Measurements from ENCODE around the gene MYLK2. TPM values are rescaled to one million over a fixed set of nuclear protein-coding genes. Genes with fewer than 3 reads are reported as not detected.
A peak's percentile ranks its signal among the peaks of the same experiment; 100 is the strongest.

Gene MYLK2
- total and polyA plus RNA-seq, 2 donors (not counting 1 experiment from before 2014, with no cell fraction given): under 0.01 TPM; not detected in 1

GRCh38 chr20:31820228-31820627 lies 1.1 kb downstream of the MYLK2 start:
- Histone ChIP-seq H3K4me2 (ENCODE audit: extremely low read depth, insufficient read depth, low read length) (no peak overlapping the region), H3K36me3 (ENCODE audit: control insufficient read depth, insufficient read depth, low read length) (no peaks in the 10 kb centered on the region), H3K4me3 (replicated peaks in 1 of 4; ENCODE audit: control extremely low read depth in 1 of 4, insufficient read depth in 1 of 4, low read depth in 3 of 4, low read length in 4 of 4) (no peak overlapping the region), H3K27ac (ENCODE audit: insufficient read depth, low read length) (no peak overlapping the region), H3K9me3 (ENCODE audit: control insufficient read depth, insufficient read depth, low read depth, low read length) (no peaks in the 10 kb centered on the region), H3K4me1 (ENCODE audit: control insufficient read depth, extremely low read depth, insufficient read depth, low read length) (peaks cover 2% of the 10 kb centered on the region), H3K79me2 (ENCODE audit: control insufficient read depth, insufficient read depth, low read length) (no peaks in the 10 kb centered on the region), H2AFZ (ENCODE audit: low read length) (no peak overlapping the region), H3K27me3 (ENCODE audit: control insufficient read depth, insufficient read depth, low read length) (no peaks in the 10 kb centered on the region), H3K9ac (ENCODE audit: insufficient read depth, low read length) (no peak overlapping the region), H4K20me1 (ENCODE audit: control insufficient read depth, extremely low read depth, insufficient read depth, low read length) (no peaks in the 10 kb centered on the region)
- no peak for DNase-seq (ENCODE audit: low read depth in 2 of 2)
- TF ChIP-seq CTCF (conservative IDR thresholded peaks at IDR 0.05 in 1 of 2, IDR thresholded peaks at IDR 0.05 in 1 of 2; ENCODE audit: low read depth in 1 of 2, low read length in 2 of 2) (no peak), EZH2 (IDR thresholded peaks at IDR 0.05; ENCODE audit: low read length, missing control alignments) (no peak)

GRCh38 chr20:31821427-31821826 lies 2.3 kb downstream of the MYLK2 start:
- Histone ChIP-seq H2AFZ (ENCODE audit: low read length) (no peak overlapping the region), H3K4me3 (replicated peaks in 1 of 4; ENCODE audit: control extremely low read depth in 1 of 4, insufficient read depth in 1 of 4, low read depth in 3 of 4, low read length in 4 of 4) (no peak overlapping the region), H3K9ac (ENCODE audit: insufficient read depth, low read length) (no peak overlapping the region), H3K79me2 (ENCODE audit: control insufficient read depth, insufficient read depth, low read length) (no peaks in the 10 kb centered on the region), H3K27me3 (ENCODE audit: control insufficient read depth, insufficient read depth, low read length) (no peaks in the 10 kb centered on the region), H3K9me3 (ENCODE audit: control insufficient read depth, insufficient read depth, low read depth, low read length) (no peaks in the 10 kb centered on the region), H3K4me2 (ENCODE audit: extremely low read depth, insufficient read depth, low read length) (no peak overlapping the region), H3K4me1 (ENCODE audit: control insufficient read depth, extremely low read depth, insufficient read depth, low read length) (no peaks in the 10 kb centered on the region), H3K36me3 (ENCODE audit: control insufficient read depth, insufficient read depth, low read length) (no peaks in the 10 kb centered on the region), H3K27ac (ENCODE audit: insufficient read depth, low read length) (no peak overlapping the region), H4K20me1 (ENCODE audit: control insufficient read depth, extremely low read depth, insufficient read depth, low read length) (no peaks in the 10 kb centered on the region)
- TF ChIP-seq CTCF (conservative IDR thresholded peaks at IDR 0.05 in 1 of 2, IDR thresholded peaks at IDR 0.05 in 1 of 2; ENCODE audit: low read depth in 1 of 2, low read length in 2 of 2) (no peak), EZH2 (IDR thresholded peaks at IDR 0.05; ENCODE audit: low read length, missing control alignments) (no peak)
- no peak for DNase-seq (ENCODE audit: low read depth in 2 of 2)

GRCh38 chr20:31822421-31823330 lies 3.5 kb downstream of the MYLK2 start:
- TF ChIP-seq EZH2 (IDR thresholded peaks at IDR 0.05; ENCODE audit: low read length, missing control alignments) (no peak), CTCF (conservative IDR thresholded peaks at IDR 0.05 in 1 of 2, IDR thresholded peaks at IDR 0.05 in 1 of 2; ENCODE audit: low read depth in 1 of 2, low read length in 2 of 2) (peak; percentile 89 to 90)
- H3K27ac ChIP-seq (ENCODE audit: insufficient read depth, low read length): no peak overlapping the region
- H2AFZ ChIP-seq (ENCODE audit: low read length): no peak overlapping the region
- H4K20me1 ChIP-seq (ENCODE audit: control insufficient read depth, extremely low read depth, insufficient read depth, low read length): no peaks in the 10 kb centered on the region
- no peaks in the 10 kb centered on the region for H3K9me3 ChIP-seq (ENCODE audit: control insufficient read depth, insufficient read depth, low read depth, low read length)
- no peak overlapping the region for H3K4me2 ChIP-seq (ENCODE audit: extremely low read depth, insufficient read depth, low read length)
- H3K4me3 ChIP-seq (replicated peaks in 1 of 4; ENCODE audit: control extremely low read depth in 1 of 4, insufficient read depth in 1 of 4, low read depth in 3 of 4, low read length in 4 of 4): no peak overlapping the region
- no peaks in the 10 kb centered on the region for H3K4me1 ChIP-seq (ENCODE audit: control insufficient read depth, extremely low read depth, insufficient read depth, low read length)
- peak; percentile 62 to 70 for DNase-seq (ENCODE audit: low read depth in 2 of 2)
- no peaks in the 10 kb centered on the region for H3K36me3 ChIP-seq (ENCODE audit: control insufficient read depth, insufficient read depth, low read length)
- no peaks in the 10 kb centered on the region for H3K27me3 ChIP-seq (ENCODE audit: control insufficient read depth, insufficient read depth, low read length)
- no peak overlapping the region for H3K9ac ChIP-seq (ENCODE audit: insufficient read depth, low read length)
- no peaks in the 10 kb centered on the region for H3K79me2 ChIP-seq (ENCODE audit: control insufficient read depth, insufficient read depth, low read length)
